H9 (cell line): Measurements from ENCODE around the gene MTG1. TPM values are rescaled to one million over a fixed set of nuclear protein-coding genes. Genes with fewer than 3 reads are reported as not detected.

Source experiments
- DNase-seq: peaks from one replicate; pipeline ENCODE4 v3.0.0-alpha.2; 2017
- H2AFZ ChIP-seq: one replicate; pipeline ENCODE4 v1.6.1; 2013; ENCODE audit warnings: mild to moderate bottlenecking, low read length, control low read depth, moderate library complexity
- H2AK5ac ChIP-seq: 2 replicates; pipeline ENCODE4 v1.6.1; 2013; ENCODE audit warnings: low read length, control low read depth, mixed read lengths; ENCODE audit not compliant: insufficient read length
- H2BK120ac ChIP-seq: one replicate; pipeline ENCODE4 v1.6.1; 2013; ENCODE audit warnings: low read depth, mild to moderate bottlenecking, low read length, control low read depth, inconsistent platforms; ENCODE audit not compliant: poor library complexity, severe bottlenecking
- H2BK12ac ChIP-seq: 2 replicates; pipeline ENCODE4 v1.6.1; 2013; ENCODE audit warnings: low read length, control low read depth, mixed read lengths, low read depth; ENCODE audit not compliant: insufficient read length
- H2BK15ac ChIP-seq: 2 replicates; pipeline ENCODE4 v1.6.1; 2013; ENCODE audit warnings: low read depth, low read length, control low read depth
- H2BK20ac ChIP-seq: one replicate; pipeline ENCODE4 v1.6.1; 2013; ENCODE audit warnings: low read depth, mild to moderate bottlenecking, low read length, control low read depth, inconsistent platforms; ENCODE audit not compliant: poor library complexity, severe bottlenecking
- H2BK5ac ChIP-seq: 2 replicates; pipeline ENCODE4 v1.6.1; 2013; ENCODE audit warnings: low read length, control low read depth, mixed read lengths; ENCODE audit not compliant: insufficient read length
- H3K14ac ChIP-seq: 2 replicates; pipeline ENCODE4 v1.6.1; 2013; ENCODE audit warnings: low read length, control low read depth; ENCODE audit not compliant: insufficient read depth
- H3K18ac ChIP-seq: 2 replicates; pipeline ENCODE4 v1.6.1; 2013; ENCODE audit warnings: low read depth, mild to moderate bottlenecking, mixed read lengths, low read length, control low read depth; ENCODE audit not compliant: insufficient read length
- H3K23ac ChIP-seq: 2 replicates; pipeline ENCODE4 v1.6.1; 2013; ENCODE audit warnings: low read length, control low read depth, mixed read lengths, low read depth; ENCODE audit not compliant: insufficient read length
- H3K23me2 ChIP-seq: 2 replicates; pipeline ENCODE4 v1.6.1; 2013; ENCODE audit warnings: low read depth, mild to moderate bottlenecking, mixed read lengths, low read length, control low read depth; ENCODE audit not compliant: insufficient read length, poor library complexity, severe bottlenecking
- H3K27ac ChIP-seq: 2 replicates; pipeline ENCODE4 v1.5.1; 2013; ENCODE audit warnings: low read length, control low read depth, mixed read lengths, low read depth; ENCODE audit not compliant: insufficient read length
- H3K27me3 ChIP-seq: 2 replicates; pipeline ENCODE4 v1.6.1; 2013; ENCODE audit warnings: low read length, control low read depth, inconsistent platforms; ENCODE audit not compliant: insufficient read depth
- H3K4ac ChIP-seq: 2 replicates; pipeline ENCODE4 v1.6.1; 2013; ENCODE audit warnings: low read depth, mild to moderate bottlenecking, control low read depth, inconsistent platforms, low read length, moderate library complexity
- H3K4me1 ChIP-seq: 2 replicates; pipeline ENCODE4 v1.6.1; 2013; ENCODE audit warnings: low read length, control low read depth, inconsistent platforms; ENCODE audit not compliant: insufficient read depth
- H3K4me2 ChIP-seq: 2 replicates; pipeline ENCODE4 v1.6.1; 2013; ENCODE audit warnings: low read length, control low read depth, mixed read lengths; ENCODE audit not compliant: insufficient read length, insufficient read depth
- H3K56ac ChIP-seq: 2 replicates; pipeline ENCODE4 v1.6.1; 2013; ENCODE audit warnings: low read depth, mild to moderate bottlenecking, mixed read lengths, low read length, control low read depth; ENCODE audit not compliant: insufficient read length
- H3K79me1 ChIP-seq: 2 replicates; pipeline ENCODE4 v1.6.1; 2013; ENCODE audit warnings: low read depth, mild to moderate bottlenecking, moderate library complexity, low read length, control low read depth, inconsistent platforms; ENCODE audit not compliant: insufficient read depth, poor library complexity, severe bottlenecking
- H3K79me2 ChIP-seq: 2 replicates; pipeline ENCODE4 v1.6.1; 2013; ENCODE audit warnings: low read length, control low read depth, inconsistent platforms; ENCODE audit not compliant: insufficient read depth
- H3K9ac ChIP-seq: 2 replicates; pipeline ENCODE4 v1.6.1; 2013; ENCODE audit warnings: low read length, control low read depth, mixed read lengths; ENCODE audit not compliant: insufficient read length; ENCODE audit errors: extremely low read depth
- H3K9me3 ChIP-seq: one replicate; pipeline ENCODE4 v1.6.1; 2013; ENCODE audit warnings: low read depth, low read length, inconsistent platforms; ENCODE audit not compliant: control insufficient read depth
- H3T11ph ChIP-seq: one replicate; pipeline ENCODE4 v1.6.1; 2013; ENCODE audit warnings: mild to moderate bottlenecking, low read length, control low read depth, inconsistent platforms
- H4K20me1 ChIP-seq: one replicate; pipeline ENCODE4 v1.6.1; 2013; ENCODE audit not compliant: control insufficient read depth, insufficient read length, insufficient read depth
- H4K5ac ChIP-seq: 2 replicates; pipeline ENCODE4 v1.6.1; 2013; ENCODE audit warnings: low read depth, mild to moderate bottlenecking, mixed read lengths, low read length, control low read depth; ENCODE audit not compliant: insufficient read length
- H4K8ac ChIP-seq: replicated peaks from 2 replicates; pipeline ENCODE4 v1.6.1; 2013; ENCODE audit warnings: low read length, control low read depth, mixed read lengths, low read depth; ENCODE audit not compliant: insufficient read length
- H4K91ac ChIP-seq: 2 replicates; pipeline ENCODE4 v1.6.1; 2013; ENCODE audit warnings: low read depth, mild to moderate bottlenecking, moderate library complexity, mixed read lengths, low read length, control low read depth; ENCODE audit not compliant: insufficient read length
- H3K27ac Mint-ChIP-seq, 3 experiments: 2 replicates in 2 of 3; 3 replicates in 1 of 3; pipeline ENCODE4 v1.8.0; 2020 to 2021; ENCODE audit warnings: mixed read lengths in 3 of 3, mild to moderate bottlenecking in 1 of 3, moderate library complexity in 1 of 3
- H3K27me3 Mint-ChIP-seq: 2 replicates; pipeline ENCODE4 v1.8.0; 2021; ENCODE audit warnings: low read depth, mild to moderate bottlenecking, moderate library complexity, mixed read lengths
- H3K36me3 Mint-ChIP-seq, 3 experiments: 2 replicates in 2 of 3; 3 replicates in 1 of 3; pipeline ENCODE4 v1.8.0; 2020 to 2021; ENCODE audit warnings: low read depth in 3 of 3, mixed read lengths in 3 of 3; ENCODE audit not compliant: insufficient read depth in 1 of 3
- H3K4me1 Mint-ChIP-seq, 2 experiments: 2 replicates each; pipeline ENCODE4 v1.8.0; 2020; ENCODE audit warnings: mixed read lengths in 2 of 2
- H3K4me3 Mint-ChIP-seq, 2 experiments: 2 replicates in 1 of 2; 3 replicates in 1 of 2; pipeline ENCODE4 v1.8.0; 2020 to 2021; ENCODE audit warnings: mild to moderate bottlenecking in 2 of 2, mixed read lengths in 2 of 2, moderate library complexity in 1 of 2
- H3K9me3 Mint-ChIP-seq, 2 experiments: 2 replicates in 1 of 2; 3 replicates in 1 of 2; pipeline ENCODE4 v1.8.0; 2020; ENCODE audit warnings: mild to moderate bottlenecking in 2 of 2, mixed read lengths in 2 of 2, moderate library complexity in 1 of 2
- WGBS: extraction: QIAGEN DNeasy Blood & Tissue Kit; methylation state at CpG from one replicate; pipeline ENCODE4 v1.1.7; 2013; ENCODE audit warnings: missing lambda C conversion rate, low lambda C conversion rate, mixed read lengths; ENCODE audit not compliant: insufficient read length; ENCODE audit errors: extremely low coverage; 5-methylcytosine and 5-hydroxymethylcytosine counted together
- total RNA-seq: library from RNA; stranded (reverse); gene quantifications from 2 replicates; pipeline ENCODE4 v1.2.1, GENCODE V29; 2021
- TF ChIP-seq, protein P1 (sequence below): fragments of 200-600 bp; sonication (generic); conservative IDR thresholded peaks from 3 replicates; pipeline ENCODE4 v1.8.0; 2021; ENCODE audit warnings: antibody characterized with exemption, mild to moderate bottlenecking

The MTG1 gene
- total RNA-seq, 1 experiment from 2014 or later: 65.3 TPM

DNA sequence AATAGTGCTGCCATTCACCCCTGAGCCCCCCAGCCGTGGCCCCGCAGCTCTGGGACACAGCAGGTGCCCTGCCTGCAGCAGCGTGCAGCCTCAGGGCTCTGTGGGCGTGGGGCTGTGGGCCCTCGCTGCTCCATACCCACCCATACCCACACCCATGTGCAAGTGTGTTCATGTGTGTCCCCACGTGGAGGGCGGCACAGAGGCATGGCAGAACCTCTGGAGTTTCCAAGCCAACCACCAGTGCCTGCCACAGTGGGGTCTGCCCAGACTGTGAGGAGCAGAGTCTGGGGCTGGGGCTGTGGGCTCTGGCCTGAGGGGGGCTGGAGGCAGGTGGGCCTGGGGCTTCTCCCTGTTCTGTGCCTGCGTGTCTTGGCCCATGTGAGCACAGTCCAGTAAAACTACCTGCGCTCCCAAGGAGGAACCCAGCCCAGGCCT is 44.4 kb upstream of the MTG1 start:
- Histone ChIP-seq H4K5ac (no peak overlapping the region), H2BK120ac (no peak overlapping the region), H3K18ac (no peak overlapping the region), H3K23ac (no peak overlapping the region), H3K79me2 (no peaks in the 10 kb centered on the region), H3K79me1 (no peaks in the 10 kb centered on the region), H3K56ac (no peak overlapping the region), H3K23me2 (no peaks in the 10 kb centered on the region), H3T11ph (no peak overlapping the region), H4K91ac (no peak overlapping the region), H3K27ac (no peak overlapping the region), H3K4me2 (no peak overlapping the region), H3K4ac (no peak overlapping the region), H2BK20ac (no peak overlapping the region), H2BK12ac (no peak overlapping the region), H3K27me3 (no peaks in the 10 kb centered on the region; the same call in 1 of the 2 replicates), H2AK5ac (no peak overlapping the region), H4K8ac (no peak overlapping the region), H3K9ac (no peak overlapping the region), H2BK15ac (no peak overlapping the region), H3K14ac (no peak overlapping the region), H3K4me1 (no peaks in the 10 kb centered on the region), H3K9me3 (no peaks in the 10 kb centered on the region), H2BK5ac (no peak overlapping the region), H4K20me1 (no peaks in the 10 kb centered on the region), H2AFZ (no peak overlapping the region)
- Mint-ChIP-seq H3K36me3 (no peaks in the 10 kb centered on the region; a peak in 1 of 7 replicates), H3K9me3 (no peaks in the 10 kb centered on the region; a peak in 1 of 5 replicates), H3K4me3 (no peak overlapping the region), H3K4me1 (peaks cover 4 to 28% of the 10 kb centered on the region in 2 experiments; a peak in 3 of 4 replicates), H3K27me3 (peaks cover 16% of the 10 kb centered on the region), H3K27ac (no peak overlapping the region)
- DNase-seq: no peak
- WGBS: no CpG with 5 or more reads among the region's 9 CpGs
- TF ChIP-seq, protein P1, sequence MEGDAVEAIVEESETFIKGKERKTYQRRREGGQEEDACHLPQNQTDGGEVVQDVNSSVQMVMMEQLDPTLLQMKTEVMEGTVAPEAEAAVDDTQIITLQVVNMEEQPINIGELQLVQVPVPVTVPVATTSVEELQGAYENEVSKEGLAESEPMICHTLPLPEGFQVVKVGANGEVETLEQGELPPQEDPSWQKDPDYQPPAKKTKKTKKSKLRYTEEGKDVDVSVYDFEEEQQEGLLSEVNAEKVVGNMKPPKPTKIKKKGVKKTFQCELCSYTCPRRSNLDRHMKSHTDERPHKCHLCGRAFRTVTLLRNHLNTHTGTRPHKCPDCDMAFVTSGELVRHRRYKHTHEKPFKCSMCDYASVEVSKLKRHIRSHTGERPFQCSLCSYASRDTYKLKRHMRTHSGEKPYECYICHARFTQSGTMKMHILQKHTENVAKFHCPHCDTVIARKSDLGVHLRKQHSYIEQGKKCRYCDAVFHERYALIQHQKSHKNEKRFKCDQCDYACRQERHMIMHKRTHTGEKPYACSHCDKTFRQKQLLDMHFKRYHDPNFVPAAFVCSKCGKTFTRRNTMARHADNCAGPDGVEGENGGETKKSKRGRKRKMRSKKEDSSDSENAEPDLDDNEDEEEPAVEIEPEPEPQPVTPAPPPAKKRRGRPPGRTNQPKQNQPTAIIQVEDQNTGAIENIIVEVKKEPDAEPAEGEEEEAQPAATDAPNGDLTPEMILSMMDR: no peak
